Aorta (tissue), 5 donors: Measurements from ENCODE around the gene MATK. TPM values are rescaled to one million over a fixed set of nuclear protein-coding genes. Genes with fewer than 3 reads are reported as not detected.

Source experiments
- ATAC-seq: fragments of 200-7000 bp; cut with Tn5 transposase; one replicate; pipeline ENCODE4 v1.9.1; 2022; ENCODE audit warnings: moderate library complexity; ENCODE audit not compliant: low FRiP score
- DNase-seq, 2 donors: peaks; one replicate each; pipeline ENCODE4 v3.0.0-alpha.2; 2020
- H3K27ac ChIP-seq, 2 donors: one replicate each; pipeline ENCODE4 v1.5.1; 2013; ENCODE audit warnings: low read length in 2 of 2, mild to moderate bottlenecking in 2 of 2, moderate library complexity in 2 of 2, control low read depth in 1 of 2, inconsistent platforms in 1 of 2, low read depth in 1 of 2
- H3K27me3 ChIP-seq, 2 donors: one replicate each; pipeline ENCODE4 v1.6.1; 2013; ENCODE audit warnings: control low read depth in 1 of 2, low read length in 1 of 2, mild to moderate bottlenecking in 1 of 2, moderate library complexity in 1 of 2; ENCODE audit not compliant: insufficient read depth in 2 of 2, control insufficient read depth in 1 of 2
- H3K36me3 ChIP-seq, 2 donors: one replicate each; pipeline ENCODE4 v1.6.1; 2013; ENCODE audit warnings: control low read depth in 1 of 2, low read length in 1 of 2, mild to moderate bottlenecking in 1 of 2; ENCODE audit not compliant: insufficient read depth in 2 of 2, control insufficient read depth in 1 of 2
- H3K4me1 ChIP-seq, 2 donors: one replicate each; pipeline ENCODE4 v1.6.1; 2013; ENCODE audit warnings: low read length in 2 of 2, control low read depth in 1 of 2, mild to moderate bottlenecking in 1 of 2, moderate library complexity in 1 of 2; ENCODE audit not compliant: insufficient read depth in 2 of 2, control insufficient read depth in 1 of 2
- H3K4me3 ChIP-seq, 2 donors: one replicate each; pipeline ENCODE4 v1.5.1; 2013; ENCODE audit warnings: low read length in 2 of 2, control low read depth in 1 of 2, mild to moderate bottlenecking in 1 of 2
- H3K9me3 ChIP-seq: one replicate; pipeline ENCODE4 v1.6.1; 2013; ENCODE audit warnings: mild to moderate bottlenecking, low read length; ENCODE audit not compliant: control insufficient read depth
- WGBS, 2 donors: extraction: QIAGEN DNeasy Blood & Tissue Kit; methylation state at CpG; one replicate each; pipeline ENCODE4 v1.1.7; 2013; 5-methylcytosine and 5-hydroxymethylcytosine counted together
- intact Hi-C, 2 donors: fragments of 100-400 bp; cut with DNase I; formaldehyde crosslinking; loops; one replicate each; pipeline versions ENCODE4 v1.14.2 to v1.15.0; 2022
- polyA plus RNA-seq, 2 donors: library from polyadenylated mRNA; stranded (reverse); fragments of 200-250 nt; gene quantifications; one replicate each; pipeline ENCODE4 v1.2.3, GENCODE V29; 2013
- total RNA-seq, 2 donors: library from RNA; stranded (reverse); fragmentation: NEBNext Ultra II Directional; extraction: Animal tissue kit (Norgen Biotek cat#: 25700); gene quantifications; one replicate each; pipeline ENCODE4 v1.2.1, GENCODE V29; 2021
- donor health status: healthy with polysubstance abuse.
- donor health status: Bipolar disorder and iron deficiency.
- donor health status: DM: no; HTN: no; CAD: no.
- donor health status: DM: no; HTN: no; CAD: no.
- donor health status: DM: yes; HTN: yes; CAD: no.

MATK gene
- total and polyA plus RNA-seq, 4 donors, result 1.7 to 5.5 (median 1.9) TPM

- H3K36me3 ChIP-seq, result no peaks in the 10 kb centered on the region
- WGBS, 2 donors, result 27 to 32% methylated on average over 21 of the region's 21 CpGs
- peaks cover 0 to 2% of the 10 kb centered on the region in 2 donors for H3K27me3 ChIP-seq
- H3K9me3 ChIP-seq, result peaks cover 4% of the 10 kb centered on the region
- intact Hi-C loops, result no loop called here
- H3K4me1 ChIP-seq, result no peaks in the 10 kb centered on the region
- no peak for ATAC-seq
- no peak overlapping the region for H3K4me3 ChIP-seq
- no peak overlapping the region for H3K27ac ChIP-seq
- DNase-seq, result no peak
Observed at GRCh38 chr19:3800996-3801395, 14.8 kb upstream of the MATK start.

- no peaks in the 10 kb centered on the region for H3K4me1 ChIP-seq
- peaks cover 4% of the 10 kb centered on the region for H3K9me3 ChIP-seq
- ATAC-seq, result no peak
- intact Hi-C loops, result no loop called here
- 50 to 57% methylated on average over 6 of the region's 6 CpGs for WGBS, 2 donors
- no peak for DNase-seq
- peaks cover 0 to 2% of the 10 kb centered on the region in 2 donors for H3K27me3 ChIP-seq
- H3K27ac ChIP-seq, result no peak overlapping the region
- no peak overlapping the region for H3K4me3 ChIP-seq
- no peaks in the 10 kb centered on the region for H3K36me3 ChIP-seq
Observed at GRCh38 chr19:3798137-3798536, 12.0 kb upstream of the MATK start.

- Histone ChIP-seq H3K4me1 (no peaks in the 10 kb centered on the region), H3K27ac (no peak overlapping the region), H3K9me3 (peaks cover 5% of the 10 kb centered on the region), H3K27me3 (no peaks in the 10 kb centered on the region), H3K36me3 (no peaks in the 10 kb centered on the region), H3K4me3 (no peak overlapping the region)
- ATAC-seq (no peak), DNase-seq (no peak)
- intact Hi-C loops, result no loop called here
- WGBS, 2 donors, result 96 to 97% methylated on average over 2 of the region's 2 CpGs
Observed at GRCh38 chr19:3796358-3796757, 10.2 kb upstream of the MATK start.

- no peak overlapping the region for H3K4me3 ChIP-seq
- no peaks in the 10 kb centered on the region for H3K27me3 ChIP-seq
- H3K4me1 ChIP-seq, result no peaks in the 10 kb centered on the region
- H3K27ac ChIP-seq, result no peak overlapping the region
- WGBS, 2 donors, result 91 to 100% methylated on average over 2 to 3 of the region's 3 CpGs
- no peaks in the 10 kb centered on the region for H3K36me3 ChIP-seq
- no peak for ATAC-seq
- peaks cover 9% of the 10 kb centered on the region for H3K9me3 ChIP-seq
- no peak for DNase-seq
- intact Hi-C loops, result no loop called here
Observed at GRCh38 chr19:3793799-3794198, 7.6 kb upstream of the MATK start.

- intact Hi-C loops, result no loop called here
- Histone ChIP-seq H3K4me3 (no peak overlapping the region), H3K36me3 (no peaks in the 10 kb centered on the region), H3K27ac (no peak overlapping the region), H3K27me3 (no peaks in the 10 kb centered on the region), H3K4me1 (no peaks in the 10 kb centered on the region), H3K9me3 (peaks cover 7% of the 10 kb centered on the region)
- DNase-seq (no peak), ATAC-seq (no peak)
- WGBS, 2 donors, result 75 to 76% methylated on average over 3 of the region's 3 CpGs
Observed at GRCh38 chr19:3792114-3792513, 5.9 kb upstream of the MATK start.

GRCh38 chr19:3790941-3791340, 4.8 kb upstream of the MATK start:
- Histone ChIP-seq H3K4me3 (no peak overlapping the region), H3K36me3 (no peaks in the 10 kb centered on the region), H3K4me1 (no peaks in the 10 kb centered on the region), H3K27me3 (no peaks in the 10 kb centered on the region), H3K9me3 (peaks cover 5% of the 10 kb centered on the region), H3K27ac (no peak overlapping the region)
- no peak for ATAC-seq
- 75 to 81% methylated on average over 7 of the region's 7 CpGs for WGBS, 2 donors
- no peak for DNase-seq
- intact Hi-C loops, result no loop called here

GRCh38 chr19:3790209-3790734, 4.1 kb upstream of the MATK start:
- 67 to 72% methylated on average over 6 of the region's 6 CpGs for WGBS, 2 donors
- no peak overlapping the region for H3K4me3 ChIP-seq
- H3K9me3 ChIP-seq, result peaks cover 5% of the 10 kb centered on the region
- no peaks in the 10 kb centered on the region for H3K36me3 ChIP-seq
- intact Hi-C loops, result no loop called here
- ATAC-seq (no peak), DNase-seq (no peak)
- H3K27me3 ChIP-seq, result no peaks in the 10 kb centered on the region
- no peak overlapping the region for H3K27ac ChIP-seq
- no peaks in the 10 kb centered on the region for H3K4me1 ChIP-seq

GRCh38 chr19:3788996-3789778, 3.0 kb upstream of the MATK start:
- H3K36me3 ChIP-seq, result no peaks in the 10 kb centered on the region
- H3K9me3 ChIP-seq, result peaks cover 5% of the 10 kb centered on the region
- DNase-seq (no peak), ATAC-seq (no peak)
- no peaks in the 10 kb centered on the region for H3K27me3 ChIP-seq
- WGBS, 2 donors, result 42 to 46% methylated on average over 15 to 16 of the region's 16 CpGs
- H3K4me3 ChIP-seq, result no peak overlapping the region
- no peak overlapping the region for H3K27ac ChIP-seq
- intact Hi-C loops, result no loop called here
- no peaks in the 10 kb centered on the region for H3K4me1 ChIP-seq

GRCh38 chr19:3785451-3785937, 687 bp downstream of the MATK start:
- ATAC-seq, result no peak
- H3K36me3 ChIP-seq, result no peaks in the 10 kb centered on the region
- peaks cover 0 to 2% of the 10 kb centered on the region in 2 donors for H3K27me3 ChIP-seq
- H3K4me1 ChIP-seq, result no peaks in the 10 kb centered on the region
- no peak overlapping the region for H3K27ac ChIP-seq
- no peak for DNase-seq
- peaks cover 10% of the 10 kb centered on the region for H3K9me3 ChIP-seq
- WGBS, 2 donors, result 2% methylated on average over 46 to 47 of the region's 47 CpGs
- intact Hi-C loops, result no loop called here
- H3K4me3 ChIP-seq, result no peak overlapping the region
